NCI-H82 treated with DMSO at 0.1 percent for 48 hours (cell line): Measurements from ENCODE around the gene MIX23.
A peak's percentile ranks its signal among the peaks of the same experiment; 100 is the strongest.
"Not testable (repeated sequence)": the region's sequence is repeated elsewhere in the genome, so short reads cannot be mapped to it uniquely, and the experiment has no call there.

Source experiments
- DNase-seq: peaks from one replicate; lab custom pipeline; 2025; ENCODE audit not compliant: unreplicated experiment; lab: John Stamatoyannopoulos, UW

MIX23 gene

GRCh38 chr3:122392868-122393844, 10.1 kb upstream of the MIX23 start:
- DNase-seq = no peak

GRCh38 chr3:122391681-122392446, 8.8 kb upstream of the MIX23 start:
- no peak for DNase-seq

- DNase-seq = no peak
Measured at GRCh38 chr3:122390665-122391064, 7.6 kb upstream of the MIX23 start.

- DNase-seq = no peak
Measured at GRCh38 chr3:122389892-122390291, 6.9 kb upstream of the MIX23 start.

- no peak for DNase-seq
Measured at GRCh38 chr3:122389197-122389596, 6.2 kb upstream of the MIX23 start.

GRCh38 chr3:122387709-122388108, 4.7 kb upstream of the MIX23 start:
- DNase-seq = no peak

- peak; percentile 87 for DNase-seq
Measured at GRCh38 chr3:122383771-122384697, 1.0 kb upstream of the MIX23 start, which contains the start of gene FAM162A. TSS of gene FAM162A (plus strand) at chr3:122384182. CDS start at chr3:122384266, 84 bp downstream.

- no peak for DNase-seq
Measured at GRCh38 chr3:122377975-122378374, 5.1 kb downstream of the MIX23 start.

- no peak for DNase-seq
Measured at GRCh38 chr3:122374034-122374433, 9.0 kb downstream of the MIX23 start.

GRCh38 chr3:122366379-122366749, 16.7 kb downstream of the MIX23 start:
- DNase-seq = no peak

GRCh38 chr3:122365582-122366378, 17.3 kb downstream of the MIX23 start:
- not testable (repeated sequence) for DNase-seq

GRCh38 chr3:122365073-122365472, 18.0 kb downstream of the MIX23 start:
- DNase-seq = no peak

GRCh38 chr3:122364490-122364889, 18.5 kb downstream of the MIX23 start:
- DNase-seq = no peak

- no peak for DNase-seq
Measured at GRCh38 chr3:122362026-122362425, 21.0 kb downstream of the MIX23 start.

GRCh38 chr3:122358703-122359032, 24.4 kb downstream of the MIX23 start:
- DNase-seq = no peak

- DNase-seq = peak; percentile 46
Measured at GRCh38 chr3:122357828-122358702, 25.0 kb downstream of the MIX23 start.

GRCh38 chr3:122356402-122356801, 26.6 kb downstream of the MIX23 start:
- DNase-seq = peak; percentile 33

GRCh38 chr3:122355612-122356011, 27.4 kb downstream of the MIX23 start:
- no peak for DNase-seq

GRCh38 chr3:122353893-122354401, 29.1 kb downstream of the MIX23 start:
- no peak for DNase-seq
